HG03066 (cell line): ENCODE results near the gene SUV39H2.
"Not testable (repeated sequence)": the region's sequence is repeated elsewhere in the genome, so short reads cannot be mapped to it uniquely, and the experiment has no call there.

Experiments
- ATAC-seq: cut with Tn5 transposase; IDR thresholded peaks from one replicate; pipeline ENCODE4 v1.9.1; 2021; ENCODE audit warnings: low read depth; ENCODE audit not compliant: unreplicated experiment

The SUV39H2 gene

GRCh38 chr10:14873090-14873760 lies 5.4 kb upstream of the SUV39H2 start:
- ATAC-seq: no peak

GRCh38 chr10:14875941-14876340 lies 2.7 kb upstream of the SUV39H2 start:
- ATAC-seq: no peak

GRCh38 chr10:14876764-14877163 lies 1.9 kb upstream of the SUV39H2 start:
- ATAC-seq: no peak

- ATAC-seq: no peak
Observed at GRCh38 chr10:14879124-14879927, 660 bp downstream of the SUV39H2 start.

- ATAC-seq: no peak
Observed at GRCh38 chr10:14879928-14880193, 1.2 kb downstream of the SUV39H2 start.

GRCh38 chr10:14880229-14880628 lies 1.6 kb downstream of the SUV39H2 start:
- no peak for ATAC-seq

GRCh38 chr10:14884082-14884481 lies 5.4 kb downstream of the SUV39H2 start:
- no peak for ATAC-seq

GRCh38 chr10:14889318-14889717 lies 10.7 kb downstream of the SUV39H2 start:
- ATAC-seq: no peak

GRCh38 chr10:14891151-14891550 lies 12.5 kb downstream of the SUV39H2 start:
- no peak for ATAC-seq

- no peak for ATAC-seq
Observed at GRCh38 chr10:14904316-14904732, 25.7 kb downstream of the SUV39H2 start.

GRCh38 chr10:14904864-14905263 lies 26.2 kb downstream of the SUV39H2 start:
- ATAC-seq: no peak

- no peak for ATAC-seq
Observed at GRCh38 chr10:14905890-14906289, 27.2 kb downstream of the SUV39H2 start.

GRCh38 chr10:14906765-14907164 lies 28.1 kb downstream of the SUV39H2 start:
- no peak for ATAC-seq

GRCh38 chr10:14907591-14907990 lies 28.9 kb downstream of the SUV39H2 start:
- ATAC-seq: not testable (repeated sequence)

GRCh38 chr10:14909101-14909500 lies 30.4 kb downstream of the SUV39H2 start:
- no peak for ATAC-seq

GRCh38 chr10:14910953-14911352 lies 32.3 kb downstream of the SUV39H2 start:
- no peak for ATAC-seq

GRCh38 chr10:14911801-14912200 lies 33.1 kb downstream of the SUV39H2 start:
- no peak for ATAC-seq

- no peak for ATAC-seq
Observed at GRCh38 chr10:14916600-14916999, 37.9 kb downstream of the SUV39H2 start.

- no peak for ATAC-seq
Observed at GRCh38 chr10:14917827-14918226, 39.2 kb downstream of the SUV39H2 start.

- ATAC-seq: no peak
Observed at GRCh38 chr10:14918964-14919363, 40.3 kb downstream of the SUV39H2 start.

- ATAC-seq: no peak
Observed at GRCh38 chr10:14924013-14924412, 45.3 kb downstream of the SUV39H2 start.

- no peak for ATAC-seq
Observed at GRCh38 chr10:14925268-14925667, 46.6 kb downstream of the SUV39H2 start.
